AG10803 (cell line): ENCODE results near the gene AP3D1.

Source experiments
- DNase-seq: peaks from one replicate; pipeline ENCODE4 v3.0.0; 2010; ENCODE audit warnings: low read depth
- H3K4me3 ChIP-seq: 2 replicates; pipeline ENCODE4 v1.5.1; 2011; ENCODE audit warnings: mild to moderate bottlenecking, low read length, control low read depth
- CTCF ChIP-seq: conservative IDR thresholded peaks from 2 replicates; pipeline ENCODE4 v1.5.1; 2011; ENCODE audit warnings: mild to moderate bottlenecking, low read length, control low read depth, inconsistent platforms

The AP3D1 gene

GRCh38 chr19:2119921-2120785 lies 31.2 kb downstream of the AP3D1 start:
- no peak for TF ChIP-seq CTCF
- DNase-seq: no peak

GRCh38 chr19:2118438-2118837 lies 32.9 kb downstream of the AP3D1 start:
- no peak overlapping the region for H3K4me3 ChIP-seq
- DNase-seq: no peak
- no peak for TF ChIP-seq CTCF

More at GRCh38 chr19:2119921-2120785, 31.2 kb downstream of the AP3D1 start:
- no peak overlapping the region for H3K4me3 ChIP-seq

GRCh38 chr19:2117215-2117960 lies 34.0 kb downstream of the AP3D1 start:
- no peak for DNase-seq
- no peak overlapping the region for H3K4me3 ChIP-seq
- TF ChIP-seq CTCF: no peak

GRCh38 chr19:2116507-2116906 lies 34.9 kb downstream of the AP3D1 start:
- no peak overlapping the region for H3K4me3 ChIP-seq
- TF ChIP-seq CTCF: no peak
- no peak for DNase-seq

GRCh38 chr19:2115911-2116426 lies 35.4 kb downstream of the AP3D1 start:
- H3K4me3 ChIP-seq: no peak overlapping the region
- no peak for DNase-seq
- TF ChIP-seq CTCF: no peak

- TF ChIP-seq CTCF: no peak
- DNase-seq: no peak
- H3K4me3 ChIP-seq: no peak overlapping the region
Measured at GRCh38 chr19:2115324-2115723, 36.0 kb downstream of the AP3D1 start.
